ENCODE results near the gene ICA1L. TPM values are rescaled to one million over a fixed set of nuclear protein-coding genes. Genes with fewer than 3 reads are reported as not detected.

The ICA1L gene
- total RNA-seq, 1 donor from 2014 or later = 4.1 TPM

DNA sequence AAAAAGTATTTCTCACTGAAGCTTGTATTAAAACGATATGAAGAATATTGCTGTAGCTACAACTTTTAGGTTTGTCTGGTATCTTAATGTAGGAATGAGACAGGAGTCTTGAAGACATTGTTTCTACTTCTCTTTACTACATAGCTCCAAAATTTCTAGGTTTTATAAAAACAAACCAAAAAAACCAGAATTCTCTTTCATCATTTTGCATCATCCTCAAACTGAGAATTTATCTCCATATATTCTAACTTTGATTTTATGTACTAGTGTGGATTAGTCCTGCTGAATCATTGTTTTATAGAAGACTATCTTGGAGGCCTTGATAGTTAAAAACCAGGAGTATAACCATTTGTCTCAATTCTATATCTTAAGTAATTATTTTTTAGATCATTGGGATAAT, 100.2 kb downstream of the ICA1L start:
- H3K4me3 Mint-ChIP-seq (ENCODE audit: unreplicated experiment) = no peak overlapping the region
- H3K36me3 Mint-ChIP-seq (ENCODE audit: low read depth, unreplicated experiment) = peaks cover 8% of the 10 kb centered on the region
- H3K9me3 Mint-ChIP-seq (ENCODE audit: unreplicated experiment) = no peaks in the 10 kb centered on the region
- H3K4me1 Mint-ChIP-seq (ENCODE audit: unreplicated experiment) = no peaks in the 10 kb centered on the region
- no peak overlapping the region for H3K27ac Mint-ChIP-seq (ENCODE audit: unreplicated experiment)
- TF ChIP-seq, protein P1, sequence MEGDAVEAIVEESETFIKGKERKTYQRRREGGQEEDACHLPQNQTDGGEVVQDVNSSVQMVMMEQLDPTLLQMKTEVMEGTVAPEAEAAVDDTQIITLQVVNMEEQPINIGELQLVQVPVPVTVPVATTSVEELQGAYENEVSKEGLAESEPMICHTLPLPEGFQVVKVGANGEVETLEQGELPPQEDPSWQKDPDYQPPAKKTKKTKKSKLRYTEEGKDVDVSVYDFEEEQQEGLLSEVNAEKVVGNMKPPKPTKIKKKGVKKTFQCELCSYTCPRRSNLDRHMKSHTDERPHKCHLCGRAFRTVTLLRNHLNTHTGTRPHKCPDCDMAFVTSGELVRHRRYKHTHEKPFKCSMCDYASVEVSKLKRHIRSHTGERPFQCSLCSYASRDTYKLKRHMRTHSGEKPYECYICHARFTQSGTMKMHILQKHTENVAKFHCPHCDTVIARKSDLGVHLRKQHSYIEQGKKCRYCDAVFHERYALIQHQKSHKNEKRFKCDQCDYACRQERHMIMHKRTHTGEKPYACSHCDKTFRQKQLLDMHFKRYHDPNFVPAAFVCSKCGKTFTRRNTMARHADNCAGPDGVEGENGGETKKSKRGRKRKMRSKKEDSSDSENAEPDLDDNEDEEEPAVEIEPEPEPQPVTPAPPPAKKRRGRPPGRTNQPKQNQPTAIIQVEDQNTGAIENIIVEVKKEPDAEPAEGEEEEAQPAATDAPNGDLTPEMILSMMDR (IDR thresholded peaks at IDR 0.05; ENCODE audit: unreplicated experiment) = no peak
- no peaks in the 10 kb centered on the region for H3K27me3 Mint-ChIP-seq (ENCODE audit: unreplicated experiment)
- DNase-seq (ENCODE audit: low spot score) = no peak

DNA sequence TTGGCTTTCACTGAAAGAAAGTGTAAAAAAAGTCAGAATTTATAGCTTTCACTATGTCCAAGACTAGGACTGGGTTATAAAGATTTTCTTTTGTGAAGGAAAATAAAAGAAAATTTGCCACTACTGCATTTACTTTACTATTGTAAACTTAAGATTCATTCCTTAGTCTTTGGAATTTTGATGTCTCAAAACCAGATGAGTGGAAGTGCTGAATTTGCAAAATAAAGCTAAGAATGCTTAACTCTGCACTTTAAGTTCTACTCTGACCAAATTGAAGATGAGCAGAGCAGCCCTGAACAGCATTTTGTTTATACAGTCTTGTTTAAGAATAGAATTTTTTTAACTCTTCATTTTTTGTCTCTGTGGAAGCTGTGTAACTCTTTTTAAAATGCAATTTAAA, 102.4 kb downstream of the ICA1L start:
- H3K4me1 Mint-ChIP-seq (ENCODE audit: unreplicated experiment) = no peaks in the 10 kb centered on the region
- no peak overlapping the region for H3K27ac Mint-ChIP-seq (ENCODE audit: unreplicated experiment)
- no peak overlapping the region for H3K4me3 Mint-ChIP-seq (ENCODE audit: unreplicated experiment)
- H3K36me3 Mint-ChIP-seq (ENCODE audit: low read depth, unreplicated experiment) = peaks cover 14% of the 10 kb centered on the region
- H3K9me3 Mint-ChIP-seq (ENCODE audit: unreplicated experiment) = no peaks in the 10 kb centered on the region
- H3K27me3 Mint-ChIP-seq (ENCODE audit: unreplicated experiment) = no peaks in the 10 kb centered on the region
- no peak for DNase-seq (ENCODE audit: low spot score)
- TF ChIP-seq, protein P1 (IDR thresholded peaks at IDR 0.05; ENCODE audit: unreplicated experiment) = no peak

DNA sequence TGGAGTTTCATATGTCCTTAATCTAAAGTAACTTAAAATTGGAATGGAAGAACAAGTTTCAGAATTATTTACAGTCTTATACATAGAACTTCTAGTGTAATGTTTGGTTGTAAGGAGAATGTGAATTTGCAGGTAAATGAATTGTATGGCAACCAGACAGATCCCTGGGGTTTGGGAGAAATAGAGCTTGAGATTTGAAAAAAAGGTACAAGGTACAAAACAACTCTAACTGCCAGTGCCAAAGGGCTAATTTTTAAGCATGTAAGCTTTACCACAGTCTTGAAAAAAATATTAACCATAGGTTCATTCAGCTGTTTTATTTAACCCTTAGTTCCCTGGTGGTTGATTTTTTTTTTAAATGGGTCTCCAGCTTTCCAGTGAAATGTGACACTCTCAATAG, 103.3 kb downstream of the ICA1L start:
- TF ChIP-seq, protein P1 (IDR thresholded peaks at IDR 0.05; ENCODE audit: unreplicated experiment) = no peak
- Mint-ChIP-seq H3K36me3 (ENCODE audit: low read depth, unreplicated experiment) (peaks cover 14% of the 10 kb centered on the region), H3K27ac (ENCODE audit: unreplicated experiment) (no peak overlapping the region), H3K4me3 (ENCODE audit: unreplicated experiment) (no peak overlapping the region), H3K27me3 (ENCODE audit: unreplicated experiment) (no peaks in the 10 kb centered on the region), H3K4me1 (ENCODE audit: unreplicated experiment) (no peaks in the 10 kb centered on the region), H3K9me3 (ENCODE audit: unreplicated experiment) (no peaks in the 10 kb centered on the region)
- DNase-seq (ENCODE audit: low spot score) = no peak

DNA sequence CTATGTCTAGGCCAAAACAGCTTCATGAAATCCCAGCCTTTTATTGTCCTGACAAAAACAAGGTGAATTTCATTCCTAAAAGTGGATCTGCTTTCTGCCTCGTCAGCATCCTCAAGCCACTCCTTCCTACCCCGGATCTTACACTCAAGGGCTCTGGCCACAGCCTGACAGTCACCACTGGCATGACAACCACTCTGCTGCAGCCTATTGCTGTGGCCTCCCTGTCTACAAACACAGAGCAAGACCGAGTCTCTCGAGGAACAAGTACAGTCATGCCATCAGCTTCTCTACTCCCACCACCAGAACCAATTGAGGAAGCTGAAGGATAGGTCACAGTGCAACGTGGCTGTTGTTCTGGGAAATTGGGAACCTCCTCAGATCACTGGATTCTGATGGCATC, 106.1 kb downstream of the ICA1L start:
- TF ChIP-seq, protein P1 (IDR thresholded peaks at IDR 0.05; ENCODE audit: unreplicated experiment) = no peak
- DNase-seq (ENCODE audit: low spot score) = no peak
- no peaks in the 10 kb centered on the region for H3K4me1 Mint-ChIP-seq (ENCODE audit: unreplicated experiment)
- peaks cover 19% of the 10 kb centered on the region for H3K36me3 Mint-ChIP-seq (ENCODE audit: low read depth, unreplicated experiment)
- no peak overlapping the region for H3K4me3 Mint-ChIP-seq (ENCODE audit: unreplicated experiment)
- no peaks in the 10 kb centered on the region for H3K9me3 Mint-ChIP-seq (ENCODE audit: unreplicated experiment)
- no peak overlapping the region for H3K27ac Mint-ChIP-seq (ENCODE audit: unreplicated experiment)
- H3K27me3 Mint-ChIP-seq (ENCODE audit: unreplicated experiment) = peaks cover 1% of the 10 kb centered on the region

DNA sequence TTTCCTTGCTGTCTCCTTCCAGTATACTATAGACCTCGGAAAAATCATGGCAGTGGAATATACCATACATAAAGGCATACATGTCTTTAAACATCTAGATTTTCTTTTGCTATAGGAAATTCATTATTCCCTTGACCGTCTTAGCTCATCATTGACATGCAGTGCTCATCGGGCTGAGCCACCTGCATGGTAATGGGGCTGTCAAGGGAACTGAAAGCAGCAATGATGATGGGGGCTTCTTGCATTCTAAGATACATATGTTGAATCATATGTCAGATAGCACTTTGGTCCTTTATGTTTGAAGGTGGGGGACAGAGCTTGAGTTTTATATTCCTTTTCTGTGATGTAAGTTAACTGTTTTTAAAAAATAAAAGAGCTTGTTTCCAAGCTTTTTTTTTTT, 106.6 kb downstream of the ICA1L start:
- no peak overlapping the region for H3K27ac Mint-ChIP-seq (ENCODE audit: unreplicated experiment)
- no peaks in the 10 kb centered on the region for H3K9me3 Mint-ChIP-seq (ENCODE audit: unreplicated experiment)
- no peak overlapping the region for H3K4me3 Mint-ChIP-seq (ENCODE audit: unreplicated experiment)
- DNase-seq (ENCODE audit: low spot score) = no peak
- no peaks in the 10 kb centered on the region for H3K4me1 Mint-ChIP-seq (ENCODE audit: unreplicated experiment)
- H3K27me3 Mint-ChIP-seq (ENCODE audit: unreplicated experiment) = peaks cover 1% of the 10 kb centered on the region
- TF ChIP-seq, protein P1 (IDR thresholded peaks at IDR 0.05; ENCODE audit: unreplicated experiment) = no peak
- H3K36me3 Mint-ChIP-seq (ENCODE audit: low read depth, unreplicated experiment) = peaks cover 23% of the 10 kb centered on the region

Data from endothelial cell (in vitro differentiated cells).